ENCODE measurements around the gene TSLP. TPM values are rescaled to one million over a fixed set of nuclear protein-coding genes. Genes with fewer than 3 reads are reported as not detected.

The TSLP gene
- total and polyA plus RNA-seq, 9 of the 15 experiments (the other 6 are each of a cell fraction or from before 2014, with no cell fraction given), result 0.09 to 2.8 (median 1.2) TPM

GRCh38 chr5:111092062-111092853, 20.7 kb downstream of the TSLP start, which contains the start of gene WDR36 (continued):
- TF ChIP-seq, protein P1, sequence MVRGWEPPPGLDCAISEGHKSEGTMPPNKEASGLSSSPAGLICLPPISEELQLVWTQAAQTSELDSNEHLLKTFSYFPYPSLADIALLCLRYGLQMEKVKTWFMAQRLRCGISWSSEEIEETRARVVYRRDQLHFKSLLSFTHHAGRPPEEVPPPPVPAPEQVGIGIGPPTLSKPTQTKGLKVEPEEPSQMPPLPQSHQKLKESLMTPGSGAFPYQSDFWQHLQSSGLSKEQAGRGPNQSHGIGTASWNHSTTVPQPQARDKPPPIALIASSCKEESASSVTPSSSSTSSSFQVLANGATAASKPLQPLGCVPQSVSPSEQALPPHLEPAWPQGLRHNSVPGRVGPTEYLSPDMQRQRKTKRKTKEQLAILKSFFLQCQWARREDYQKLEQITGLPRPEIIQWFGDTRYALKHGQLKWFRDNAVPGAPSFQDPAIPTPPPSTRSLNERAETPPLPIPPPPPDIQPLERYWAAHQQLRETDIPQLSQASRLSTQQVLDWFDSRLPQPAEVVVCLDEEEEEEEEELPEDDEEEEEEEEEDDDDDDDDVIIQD (CRISPR knock-in tag; IDR thresholded peaks at IDR 0.05), result no peak
- TF ChIP-seq MCM3 (IDR thresholded peaks at IDR 0.05) (no peak), RBM17 (IDR thresholded peaks at IDR 0.05; ENCODE audit: borderline replicate concordance, low read depth, low read length) (no peak), ZFP30 (CRISPR knock-in tag; IDR thresholded peaks at IDR 0.05; ENCODE audit: borderline replicate concordance) (no peak), BCL6 (CRISPR knock-in tag; IDR thresholded peaks at IDR 0.05) (no peak), POLR2AphosphoS5 (IDR thresholded peaks at IDR 0.05; ENCODE audit: control insufficient read depth, insufficient read depth, low read depth, low read length) (peak; percentile 79), TFE3 (CRISPR knock-in tag; IDR thresholded peaks at IDR 0.05) (peak; percentile 20; the same call in 1 of the 2 replicates), ZNF347 (CRISPR knock-in tag; IDR thresholded peaks at IDR 0.05; ENCODE audit: low read depth) (no peak), SRSF7 (optimal IDR thresholded peaks at IDR 0.05; ENCODE audit: low read depth, low read length) (no peak), ELF2 (CRISPR knock-in tag; IDR thresholded peaks at IDR 0.05) (peak; percentile 76), E2F4 (CRISPR knock-in tag; IDR thresholded peaks at IDR 0.05; ENCODE audit: low read depth) (no peak), HDGF (IDR thresholded peaks at IDR 0.05) (no peak), ARNT (IDR thresholded peaks at IDR 0.05) (peak; percentile 81 to 88), GATAD2A (IDR thresholded peaks at IDR 0.05) (no peak), SREBF1 (IDR thresholded peaks at IDR 0.05; ENCODE audit: borderline replicate concordance, low read depth, low read length) (no peak), IFI16 (CRISPR knock-in tag; IDR thresholded peaks at IDR 0.05) (no peak), ZNF717 (CRISPR knock-in tag; IDR thresholded peaks at IDR 0.05) (no peak), MECOM (CRISPR knock-in tag; IDR thresholded peaks at IDR 0.05) (peak; percentile 43; the same call in 1 of the 2 replicates), ESRRA (IDR thresholded peaks at IDR 0.05; ENCODE audit: borderline replicate concordance, low read depth) (peak; percentile 60; the same call in 1 of the 2 replicates), ZNF274 (IDR thresholded peaks at IDR 0.05; ENCODE audit: borderline replicate concordance, low read depth, low read length) (no peak), EHMT2 (IDR thresholded peaks at IDR 0.05) (peak; percentile 96), MCM2 (IDR thresholded peaks at IDR 0.05; ENCODE audit: low read depth) (no peak), NCOA2 (IDR thresholded peaks at IDR 0.05; ENCODE audit: partially characterized antibody in 2 of 2) (no peak), NCOA6 (IDR thresholded peaks at IDR 0.05) (no peak), POLR2H (tag; IDR thresholded peaks at IDR 0.05; ENCODE audit: low read depth) (no peak)
- TF ChIP-seq, protein P2, sequence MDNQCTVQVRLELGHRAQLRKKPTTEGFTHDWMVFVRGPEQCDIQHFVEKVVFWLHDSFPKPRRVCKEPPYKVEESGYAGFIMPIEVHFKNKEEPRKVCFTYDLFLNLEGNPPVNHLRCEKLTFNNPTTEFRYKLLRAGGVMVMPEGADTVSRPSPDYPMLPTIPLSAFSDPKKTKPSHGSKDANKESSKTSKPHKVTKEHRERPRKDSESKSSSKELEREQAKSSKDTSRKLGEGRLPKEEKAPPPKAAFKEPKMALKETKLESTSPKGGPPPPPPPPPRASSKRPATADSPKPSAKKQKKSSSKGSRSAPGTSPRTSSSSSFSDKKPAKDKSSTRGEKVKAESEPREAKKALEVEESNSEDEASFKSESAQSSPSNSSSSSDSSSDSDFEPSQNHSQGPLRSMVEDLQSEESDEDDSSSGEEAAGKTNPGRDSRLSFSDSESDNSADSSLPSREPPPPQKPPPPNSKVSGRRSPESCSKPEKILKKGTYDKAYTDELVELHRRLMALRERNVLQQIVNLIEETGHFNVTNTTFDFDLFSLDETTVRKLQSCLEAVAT (IDR thresholded peaks at IDR 0.05), result no peak
